Testis (tissue), 3 donors: ENCODE results near the gene FSD2. TPM values are rescaled to one million over a fixed set of nuclear protein-coding genes. Genes with fewer than 3 reads are reported as not detected.
A peak's percentile ranks its signal among the peaks of the same experiment; 100 is the strongest.

Source experiments
- DNase-seq: peaks from one replicate; pipeline ENCODE4 v3.0.0-alpha.2; 2019
- H3K27ac ChIP-seq, 2 donors: fragments of 200-600 bp; sonication (generic); one replicate each; pipeline ENCODE4 v1.5.1; 2019
- H3K27me3 ChIP-seq: fragments of 200-600 bp; sonication (generic); one replicate; pipeline ENCODE4 v1.5.1; 2019
- H3K36me3 ChIP-seq: fragments of 200-600 bp; sonication (generic); one replicate; pipeline ENCODE4 v1.5.1; 2017; ENCODE audit warnings: low read depth; ENCODE audit errors: missing control alignments
- H3K4me1 ChIP-seq: fragments of 200-600 bp; sonication (generic); one replicate; pipeline ENCODE4 v1.5.1; 2019
- H3K4me3 ChIP-seq, 2 donors: fragments of 200-600 bp; sonication (generic); one replicate each; pipeline ENCODE4 v1.5.1; 2017 to 2019
- H3K9me3 ChIP-seq: fragments of 200-600 bp; sonication (generic); one replicate; pipeline ENCODE4 v1.5.1; 2017
- POLR2A ChIP-seq: fragments of 450-650 bp; IDR thresholded peaks from one replicate; pipeline ENCODE4 v1.6.1; 2017; ENCODE audit warnings: antibody characterized with exemption, mild to moderate bottlenecking, moderate library complexity
- WGBS, 2 donors: methylation state at CpG; one replicate each; pipeline ENCODE4 v1.1.5; 2018; 5-methylcytosine and 5-hydroxymethylcytosine counted together
- intact Hi-C: fragments of 100-400 bp; cut with DNase I; formaldehyde crosslinking; loops from one replicate; pipeline ENCODE4 v1.15.1; 2023; ENCODE audit warnings: low total_unique reads
- polyA plus RNA-seq: library from polyadenylated mRNA; stranded (reverse); fragments of 350-450 nt; fragmentation: Illumina TruSeq; extraction: RNeasy Lipid Tissue Mini Kit (QIAGEN cat#74804); gene quantifications from one replicate; pipeline ENCODE4 v1.2.3, GENCODE V29; 2014; ENCODE audit warnings: low read depth, low replicate concordance; ENCODE audit not compliant: insufficient read depth
- total RNA-seq, 2 donors: library from RNA; depleted of rRNA; stranded (reverse); fragments of >200 nt; gene quantifications; one replicate each; pipeline ENCODE4 v1.2.3, GENCODE V29; 2016
- TF ChIP-seq, protein P1 (sequence below), 3 experiments: fragments of 450-650 bp in 2 of 3; fragments of 200-600 bp in 1 of 3; sonication (generic) in 1 of 3; IDR thresholded peaks; one replicate each; pipeline ENCODE4 v1.5.1; 2016 to 2019; ENCODE audit warnings: antibody characterized with exemption in 3 of 3, mild to moderate bottlenecking in 2 of 3, moderate library complexity in 1 of 3

The FSD2 gene
- total and polyA plus RNA-seq, 3 donors from 2014 or later, result 0.19 to 0.95 TPM; not detected in 1

DNA sequence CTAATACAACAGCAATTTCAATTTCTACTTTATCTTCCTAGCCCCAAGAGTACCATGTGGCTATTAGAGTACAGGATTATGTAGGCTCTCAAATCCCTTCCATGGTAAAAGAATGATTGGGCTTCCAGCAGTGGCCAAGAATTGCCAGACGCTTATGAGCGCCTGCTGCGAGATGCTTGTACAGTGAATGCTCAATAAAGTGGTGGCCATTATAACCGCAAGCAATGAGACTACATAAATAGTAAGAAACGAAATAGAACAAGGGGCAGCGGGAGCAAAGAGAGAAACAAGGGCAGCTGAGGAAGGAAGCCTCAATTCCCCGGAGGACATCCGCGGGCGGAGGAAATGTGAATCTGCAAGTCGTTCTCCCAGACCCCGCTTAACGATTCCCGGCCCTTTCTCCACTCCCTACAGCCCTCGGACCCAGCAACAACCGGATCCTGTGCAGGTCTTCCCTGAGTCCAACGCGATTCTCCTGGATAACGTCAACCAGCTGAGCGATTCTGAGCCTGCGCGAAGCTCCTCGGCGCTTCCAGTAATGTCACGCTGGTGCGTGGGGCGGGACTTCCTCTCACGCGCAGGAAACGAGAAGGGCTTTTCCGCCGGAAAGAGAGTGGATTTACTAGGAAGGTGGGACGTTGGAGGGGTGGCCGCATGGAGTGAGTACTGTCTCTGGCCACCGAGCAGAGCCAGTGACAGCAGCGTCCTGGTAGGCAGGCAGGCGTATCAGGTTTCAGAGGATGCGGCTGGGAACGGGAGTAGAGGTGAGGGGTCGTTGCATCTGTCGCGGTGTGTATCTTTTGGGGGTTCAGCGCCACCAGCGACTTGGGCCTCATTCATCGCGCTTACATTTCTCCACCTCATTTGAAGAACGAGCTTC, 55.7 kb downstream of the FSD2 start:
- peaks cover 11% of the 10 kb centered on the region for H3K4me1 ChIP-seq
- peak; percentile 97 for DNase-seq
- peak overlapping the region; percentile 78 to 79 for H3K4me3 ChIP-seq
- 0 to 1% methylated on average over 42 to 47 of the region's 47 CpGs for WGBS, 2 donors
- no peaks in the 10 kb centered on the region for H3K27me3 ChIP-seq
- H3K9me3 ChIP-seq, result no peaks in the 10 kb centered on the region
- peak overlapping the region; percentile 79 to 89 for H3K27ac ChIP-seq
- TF ChIP-seq POLR2A, result peak; percentile 59
- TF ChIP-seq, protein P1, sequence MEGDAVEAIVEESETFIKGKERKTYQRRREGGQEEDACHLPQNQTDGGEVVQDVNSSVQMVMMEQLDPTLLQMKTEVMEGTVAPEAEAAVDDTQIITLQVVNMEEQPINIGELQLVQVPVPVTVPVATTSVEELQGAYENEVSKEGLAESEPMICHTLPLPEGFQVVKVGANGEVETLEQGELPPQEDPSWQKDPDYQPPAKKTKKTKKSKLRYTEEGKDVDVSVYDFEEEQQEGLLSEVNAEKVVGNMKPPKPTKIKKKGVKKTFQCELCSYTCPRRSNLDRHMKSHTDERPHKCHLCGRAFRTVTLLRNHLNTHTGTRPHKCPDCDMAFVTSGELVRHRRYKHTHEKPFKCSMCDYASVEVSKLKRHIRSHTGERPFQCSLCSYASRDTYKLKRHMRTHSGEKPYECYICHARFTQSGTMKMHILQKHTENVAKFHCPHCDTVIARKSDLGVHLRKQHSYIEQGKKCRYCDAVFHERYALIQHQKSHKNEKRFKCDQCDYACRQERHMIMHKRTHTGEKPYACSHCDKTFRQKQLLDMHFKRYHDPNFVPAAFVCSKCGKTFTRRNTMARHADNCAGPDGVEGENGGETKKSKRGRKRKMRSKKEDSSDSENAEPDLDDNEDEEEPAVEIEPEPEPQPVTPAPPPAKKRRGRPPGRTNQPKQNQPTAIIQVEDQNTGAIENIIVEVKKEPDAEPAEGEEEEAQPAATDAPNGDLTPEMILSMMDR (IDR thresholded peaks at IDR 0.05), result peak in 1 of 3 experiments; percentile 5
- H3K36me3 ChIP-seq, result no peaks in the 10 kb centered on the region
- intact Hi-C loops, result no loop called here

DNA sequence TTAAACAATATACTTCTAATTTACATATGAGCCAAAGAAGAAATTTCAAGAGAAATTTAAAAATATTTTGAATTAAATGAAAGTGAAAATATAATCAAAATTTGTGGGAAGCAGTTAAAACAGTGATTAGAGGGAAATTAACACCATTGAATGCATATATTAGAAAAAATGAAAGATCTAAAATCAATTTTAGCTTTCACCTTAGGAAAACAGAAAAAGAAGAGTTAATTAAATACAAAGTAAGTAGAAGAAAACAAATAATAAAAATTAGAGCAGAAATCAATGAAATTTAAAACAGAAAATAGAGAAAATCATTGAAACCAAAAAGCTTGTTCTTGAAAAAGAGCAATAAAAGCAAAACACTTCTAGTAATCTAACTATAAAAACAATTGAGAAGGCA, 57.6 kb downstream of the FSD2 start:
- Histone ChIP-seq H3K27ac (peak overlapping the region; percentile 77 to 89), H3K4me3 (no peak overlapping the region), H3K4me1 (peaks cover 11% of the 10 kb centered on the region), H3K36me3 (no peaks in the 10 kb centered on the region), H3K9me3 (no peaks in the 10 kb centered on the region), H3K27me3 (no peaks in the 10 kb centered on the region)
- no peak for TF ChIP-seq POLR2A
- TF ChIP-seq, protein P1 (IDR thresholded peaks at IDR 0.05), result no peak
- DNase-seq, result no peak
- intact Hi-C loops, result no loop called here

DNA sequence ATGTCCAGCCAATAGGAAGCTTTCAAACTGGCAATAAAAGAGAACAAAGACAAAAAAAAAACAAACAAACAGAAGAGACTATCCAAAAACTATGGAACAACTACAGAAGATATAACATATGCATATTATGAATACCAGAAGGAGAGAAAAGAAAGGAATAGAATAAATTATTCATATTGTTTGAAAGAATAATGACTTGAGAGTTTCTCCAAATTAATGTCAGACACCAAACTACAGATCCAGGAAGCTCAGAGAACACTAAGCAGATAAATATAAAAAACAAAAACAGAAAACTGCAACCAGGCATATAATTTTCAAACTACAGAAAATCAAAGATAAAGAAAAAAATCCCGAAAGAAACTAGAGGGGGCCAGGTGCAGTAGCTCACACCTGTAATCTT, 62.1 kb downstream of the FSD2 start:
- TF ChIP-seq, protein P1 (IDR thresholded peaks at IDR 0.05), result no peak
- TF ChIP-seq POLR2A, result no peak
- WGBS, 2 donors, result 89 to 94% methylated on average over 1 of the region's 1 CpG
- no peaks in the 10 kb centered on the region for H3K9me3 ChIP-seq

GRCh38 chr15:82742134-82742533, 63.7 kb downstream of the FSD2 start:
- Histone ChIP-seq H3K36me3 (no peaks in the 10 kb centered on the region), H3K27ac (no peak overlapping the region), H3K4me1 (no peaks in the 10 kb centered on the region), H3K4me3 (no peak overlapping the region), H3K9me3 (no peaks in the 10 kb centered on the region), H3K27me3 (no peaks in the 10 kb centered on the region)
- DNase-seq, result no peak
- intact Hi-C loops, result no loop called here
- WGBS, 2 donors, result 78 to 83% methylated on average over 3 of the region's 3 CpGs
- TF ChIP-seq, protein P1 (IDR thresholded peaks at IDR 0.05), result no peak
- no peak for TF ChIP-seq POLR2A

More for the DNA sequence above, 62.1 kb downstream of the FSD2 start:
- Histone ChIP-seq H3K27me3 (no peaks in the 10 kb centered on the region), H3K36me3 (no peaks in the 10 kb centered on the region), H3K4me3 (no peak overlapping the region), H3K27ac (no peak overlapping the region), H3K4me1 (peaks cover 5% of the 10 kb centered on the region)
- DNase-seq, result no peak
- intact Hi-C loops, result no loop called here

DNA sequence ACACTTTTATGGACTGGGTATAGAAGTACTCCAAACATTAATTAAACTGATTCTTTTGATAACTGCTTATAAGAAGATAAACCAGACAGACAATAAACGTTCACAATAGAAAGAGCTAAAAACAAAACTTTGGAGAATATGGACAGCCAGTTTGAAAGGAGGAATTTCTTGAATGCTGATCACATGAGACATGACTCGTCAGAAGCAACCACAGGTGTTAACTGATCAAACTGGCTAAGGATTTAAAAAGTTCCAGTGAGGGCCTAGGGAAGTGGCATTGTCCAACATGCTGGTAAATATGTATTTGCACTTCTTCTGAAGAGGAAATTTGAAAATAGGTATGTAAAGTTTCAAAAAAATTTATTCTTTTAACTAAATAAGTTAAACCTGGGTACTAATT, 66.8 kb downstream of the FSD2 start:
- no peak overlapping the region for H3K4me3 ChIP-seq
- H3K9me3 ChIP-seq, result no peaks in the 10 kb centered on the region

More for the DNA sequence above, 66.8 kb downstream of the FSD2 start:
- Histone ChIP-seq H3K4me1 (no peaks in the 10 kb centered on the region), H3K27ac (no peak overlapping the region), H3K36me3 (no peaks in the 10 kb centered on the region), H3K27me3 (no peaks in the 10 kb centered on the region)
- no peak for DNase-seq
- TF ChIP-seq, protein P1 (IDR thresholded peaks at IDR 0.05), result no peak
- no peak for TF ChIP-seq POLR2A
- intact Hi-C loops, result no loop called here
- 66 to 80% methylated on average over 2 of the region's 2 CpGs for WGBS, 2 donors
